Putamen (tissue), 1 donor: ENCODE measurements around the gene TNF.

Source experiments
- DNase-seq: peaks from one replicate; pipeline ENCODE4 v3.0.0-alpha.2; 2016; ENCODE audit warnings: low spot score

TNF gene

DNA sequence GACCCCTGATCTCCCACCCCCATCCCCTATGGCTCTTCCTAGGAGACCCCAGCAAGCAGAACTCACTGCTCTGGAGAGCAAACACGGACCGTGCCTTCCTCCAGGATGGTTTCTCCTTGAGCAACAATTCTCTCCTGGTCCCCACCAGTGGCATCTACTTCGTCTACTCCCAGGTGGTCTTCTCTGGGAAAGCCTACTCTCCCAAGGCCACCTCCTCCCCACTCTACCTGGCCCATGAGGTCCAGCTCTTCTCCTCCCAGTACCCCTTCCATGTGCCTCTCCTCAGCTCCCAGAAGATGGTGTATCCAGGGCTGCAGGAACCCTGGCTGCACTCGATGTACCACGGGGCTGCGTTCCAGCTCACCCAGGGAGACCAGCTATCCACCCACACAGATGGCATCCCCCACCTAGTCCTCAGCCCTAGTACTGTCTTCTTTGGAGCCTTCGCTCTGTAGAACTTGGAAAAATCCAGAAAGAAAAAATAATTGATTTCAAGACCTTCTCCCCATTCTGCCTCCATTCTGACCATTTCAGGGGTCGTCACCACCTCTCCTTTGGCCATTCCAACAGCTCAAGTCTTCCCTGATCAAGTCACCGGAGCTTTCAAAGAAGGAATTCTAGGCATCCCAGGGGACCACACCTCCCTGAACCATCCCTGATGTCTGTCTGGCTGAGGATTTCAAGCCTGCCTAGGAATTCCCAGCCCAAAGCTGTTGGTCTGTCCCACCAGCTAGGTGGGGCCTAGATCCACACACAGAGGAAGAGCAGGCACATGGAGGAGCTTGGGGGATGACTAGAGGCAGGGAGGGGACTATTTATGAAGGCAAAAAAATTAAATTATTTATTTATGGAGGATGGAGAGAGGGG, 1.9 kb upstream of the TNF start:
- DNase-seq: no peak

- no peak for DNase-seq
Observed at GRCh38 chr6:31574106-31575061, 981 bp upstream of the TNF start.

DNA sequence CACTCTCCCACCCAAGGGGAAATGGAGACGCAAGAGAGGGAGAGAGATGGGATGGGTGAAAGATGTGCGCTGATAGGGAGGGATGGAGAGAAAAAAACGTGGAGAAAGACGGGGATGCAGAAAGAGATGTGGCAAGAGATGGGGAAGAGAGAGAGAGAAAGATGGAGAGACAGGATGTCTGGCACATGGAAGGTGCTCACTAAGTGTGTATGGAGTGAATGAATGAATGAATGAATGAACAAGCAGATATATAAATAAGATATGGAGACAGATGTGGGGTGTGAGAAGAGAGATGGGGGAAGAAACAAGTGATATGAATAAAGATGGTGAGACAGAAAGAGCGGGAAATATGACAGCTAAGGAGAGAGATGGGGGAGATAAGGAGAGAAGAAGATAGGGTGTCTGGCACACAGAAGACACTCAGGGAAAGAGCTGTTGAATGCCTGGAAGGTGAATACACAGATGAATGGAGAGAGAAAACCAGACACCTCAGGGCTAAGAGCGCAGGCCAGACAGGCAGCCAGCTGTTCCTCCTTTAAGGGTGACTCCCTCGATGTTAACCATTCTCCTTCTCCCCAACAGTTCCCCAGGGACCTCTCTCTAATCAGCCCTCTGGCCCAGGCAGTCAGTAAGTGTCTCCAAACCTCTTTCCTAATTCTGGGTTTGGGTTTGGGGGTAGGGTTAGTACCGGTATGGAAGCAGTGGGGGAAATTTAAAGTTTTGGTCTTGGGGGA, 754 bp downstream of the TNF start:
- no peak for DNase-seq

- DNase-seq: no peak
Observed at GRCh38 chr6:31576897-31577578, 1.7 kb downstream of the TNF start.

GRCh38 chr6:31577579-31577966, 2.2 kb downstream of the TNF start:
- no peak for DNase-seq

DNA sequence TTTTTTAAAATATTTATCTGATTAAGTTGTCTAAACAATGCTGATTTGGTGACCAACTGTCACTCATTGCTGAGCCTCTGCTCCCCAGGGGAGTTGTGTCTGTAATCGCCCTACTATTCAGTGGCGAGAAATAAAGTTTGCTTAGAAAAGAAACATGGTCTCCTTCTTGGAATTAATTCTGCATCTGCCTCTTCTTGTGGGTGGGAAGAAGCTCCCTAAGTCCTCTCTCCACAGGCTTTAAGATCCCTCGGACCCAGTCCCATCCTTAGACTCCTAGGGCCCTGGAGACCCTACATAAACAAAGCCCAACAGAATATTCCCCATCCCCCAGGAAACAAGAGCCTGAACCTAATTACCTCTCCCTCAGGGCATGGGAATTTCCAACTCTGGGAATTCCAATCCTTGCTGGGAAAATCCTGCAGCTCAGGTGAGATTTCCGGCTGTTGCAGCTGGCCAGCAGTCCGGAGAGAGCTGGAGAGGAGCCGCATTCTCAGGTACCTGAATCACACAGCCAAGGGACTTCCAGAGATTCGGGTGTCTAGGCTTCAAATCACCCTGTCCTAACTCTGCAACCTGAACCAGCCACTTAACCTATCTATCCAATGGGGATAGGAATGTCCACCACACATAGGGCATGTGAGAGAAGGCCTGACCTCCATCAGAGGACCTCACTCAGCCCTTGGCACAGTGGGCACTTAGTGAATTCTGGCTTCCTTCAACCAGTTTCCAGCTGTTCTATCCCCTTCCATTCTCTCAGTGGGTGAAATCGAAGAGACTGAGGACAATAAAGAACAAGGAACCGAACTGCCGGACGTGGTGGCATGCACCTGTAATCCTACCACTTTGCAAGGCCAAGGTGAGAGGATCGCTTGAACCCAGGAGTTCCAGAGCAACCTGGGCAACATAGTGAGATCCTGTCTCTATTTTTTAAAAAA, 3.1 kb downstream of the TNF start:
- DNase-seq: no peak

DNA sequence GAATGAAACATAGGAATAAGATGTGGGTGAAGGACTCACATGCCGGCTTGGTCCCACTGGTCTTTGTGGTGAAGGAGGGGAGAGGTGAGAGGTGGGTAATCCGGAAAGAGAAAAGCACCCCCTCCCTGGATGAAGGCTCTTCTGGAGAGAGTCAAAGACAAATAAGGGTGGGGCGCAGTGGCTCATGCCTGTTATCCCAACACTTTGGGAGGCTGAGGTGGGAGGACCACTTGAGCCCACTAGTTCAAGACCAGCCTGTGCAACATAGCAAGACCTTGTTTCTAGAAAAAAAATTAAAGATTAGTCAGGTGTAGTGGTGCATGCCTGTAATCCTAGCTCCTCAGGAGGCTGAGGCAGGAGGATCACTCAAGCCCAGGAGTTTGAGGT, 3.7 kb downstream of the TNF start:
- DNase-seq: no peak

DNA sequence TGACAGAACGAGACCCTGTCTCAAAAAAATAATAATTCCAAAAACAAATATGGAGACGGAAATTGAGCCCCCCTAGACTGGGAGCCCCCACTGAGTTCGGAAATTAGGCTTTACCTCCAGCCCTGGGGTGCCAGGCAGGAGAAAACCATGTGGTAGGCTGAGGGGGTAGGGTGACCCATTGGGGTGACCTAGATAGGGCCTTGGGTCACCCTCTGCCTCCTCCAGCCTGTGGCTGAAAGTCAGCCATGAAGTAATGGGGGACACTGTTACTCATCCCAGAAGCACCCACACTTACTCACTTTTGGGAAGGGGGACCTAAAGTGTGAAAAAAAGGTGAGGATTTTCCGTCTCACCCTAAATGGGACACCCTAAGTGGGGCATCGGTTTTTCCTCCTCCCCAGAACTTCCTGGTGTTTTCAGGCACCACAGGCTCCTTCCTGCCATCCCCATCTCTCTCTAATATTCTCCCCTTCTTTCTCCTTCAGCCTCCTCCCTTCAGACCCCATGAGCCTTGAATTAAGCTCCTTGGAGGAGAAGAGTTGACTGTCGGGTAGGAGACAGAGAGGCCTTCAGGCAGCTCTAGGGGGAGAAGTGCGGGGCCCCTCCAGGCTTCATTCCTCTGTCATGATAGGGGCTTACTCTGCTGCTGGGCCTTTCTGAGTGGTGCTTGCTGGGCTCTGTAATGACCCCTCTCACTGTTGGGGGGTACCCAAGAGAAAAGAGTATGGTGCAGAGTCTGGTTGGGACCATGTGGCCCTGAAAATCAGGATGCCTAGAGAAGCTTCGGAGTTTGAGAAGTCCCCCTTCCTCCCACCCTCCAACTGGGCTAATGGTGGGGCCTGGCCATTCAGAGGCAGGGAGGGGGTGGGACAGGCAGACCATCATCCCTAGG, 4.4 kb downstream of the TNF start:
- DNase-seq: no peak

GRCh38 chr6:31580438-31580740, 5.0 kb downstream of the TNF start:
- no peak for DNase-seq

DNA sequence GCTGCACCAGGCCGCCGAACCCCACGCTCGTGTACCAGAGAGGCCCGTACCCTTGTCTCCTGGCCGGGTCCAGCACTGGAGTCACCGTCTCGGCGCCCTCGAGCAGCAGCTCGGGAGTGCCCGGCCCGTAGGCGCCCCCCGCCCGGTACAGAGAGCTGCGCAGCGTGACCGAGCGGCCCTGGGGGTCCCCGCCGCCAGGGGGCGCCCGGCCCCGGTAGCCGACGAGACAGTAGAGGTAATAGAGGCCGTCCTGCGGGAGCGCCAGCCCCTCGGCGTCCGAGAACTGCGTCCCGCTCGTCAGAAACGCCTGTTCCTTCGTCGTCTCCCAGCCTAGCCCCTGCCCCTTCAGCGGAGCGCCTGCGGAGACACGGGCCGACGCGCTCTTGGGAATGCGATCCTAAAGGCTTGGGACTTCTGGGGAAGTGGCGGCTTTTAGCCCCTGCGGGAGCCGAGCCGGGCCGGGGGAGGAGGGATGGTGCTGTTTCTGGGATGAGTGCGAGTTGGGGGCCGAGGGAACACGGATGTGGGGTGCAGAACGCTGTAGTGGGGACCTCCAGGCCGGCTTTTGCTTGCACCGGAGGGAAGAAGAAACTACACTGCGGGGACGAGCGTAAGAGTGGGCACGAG, 5.6 kb downstream of the TNF start:
- DNase-seq: peak; percentile 69

GRCh38 chr6:31581434-31582229, 6.3 kb downstream of the TNF start:
- no peak for DNase-seq

DNA sequence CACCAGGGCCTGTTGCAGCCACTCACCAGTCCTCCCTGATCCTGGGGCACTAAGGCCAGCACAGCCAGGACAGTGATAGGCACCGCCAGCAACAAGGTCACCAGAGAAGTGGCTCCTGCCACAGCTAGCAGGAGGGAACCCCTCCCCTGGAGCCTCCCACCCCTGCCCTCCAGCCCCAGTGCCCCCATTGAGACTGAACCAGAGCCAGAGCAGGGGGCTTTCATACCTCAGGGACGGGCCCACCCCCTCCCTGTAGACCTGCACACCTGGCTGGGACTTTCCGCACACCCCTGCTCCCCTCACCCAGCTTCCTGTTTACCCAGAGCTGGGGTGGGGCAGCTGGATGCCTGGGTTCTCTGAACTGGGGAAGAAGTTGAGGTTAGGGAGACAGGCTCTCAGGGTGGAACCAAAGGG, 6.9 kb downstream of the TNF start, which contains the start of gene LTB:
LTB (minus strand) TSS at position 195 of the 414 bp plus-strand sequence; CDS start at position 188, 7 bp downstream.
- DNase-seq: no peak

- no peak for DNase-seq
Observed at GRCh38 chr6:31585491-31585890, 10.1 kb downstream of the TNF start.

DNA sequence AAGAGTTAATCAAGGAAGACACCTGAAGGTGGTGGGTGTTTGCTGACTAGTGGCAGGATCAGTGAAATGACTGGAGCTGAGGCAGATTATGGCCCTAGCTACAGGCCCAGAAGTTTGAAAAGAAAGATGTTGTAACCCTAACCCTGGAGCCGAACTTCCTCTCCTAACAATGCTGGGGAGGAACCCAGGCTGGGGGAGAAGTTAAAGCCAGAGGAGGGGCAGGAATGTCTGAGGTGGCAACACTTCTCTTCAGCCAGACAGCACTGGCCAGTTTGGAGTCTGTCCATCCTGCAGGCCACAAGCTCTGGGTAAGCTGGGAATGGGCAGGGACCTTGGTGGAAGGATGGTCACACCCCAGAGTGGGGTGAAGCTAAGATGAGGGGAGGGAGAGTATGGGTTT, 10.6 kb downstream of the TNF start, which contains the start of gene LST1:
LST1 (plus strand) TSS at position 270 of the 400 bp plus-strand sequence. CDS start 1,023 bp downstream, outside the sequence.
- no peak for DNase-seq

DNA sequence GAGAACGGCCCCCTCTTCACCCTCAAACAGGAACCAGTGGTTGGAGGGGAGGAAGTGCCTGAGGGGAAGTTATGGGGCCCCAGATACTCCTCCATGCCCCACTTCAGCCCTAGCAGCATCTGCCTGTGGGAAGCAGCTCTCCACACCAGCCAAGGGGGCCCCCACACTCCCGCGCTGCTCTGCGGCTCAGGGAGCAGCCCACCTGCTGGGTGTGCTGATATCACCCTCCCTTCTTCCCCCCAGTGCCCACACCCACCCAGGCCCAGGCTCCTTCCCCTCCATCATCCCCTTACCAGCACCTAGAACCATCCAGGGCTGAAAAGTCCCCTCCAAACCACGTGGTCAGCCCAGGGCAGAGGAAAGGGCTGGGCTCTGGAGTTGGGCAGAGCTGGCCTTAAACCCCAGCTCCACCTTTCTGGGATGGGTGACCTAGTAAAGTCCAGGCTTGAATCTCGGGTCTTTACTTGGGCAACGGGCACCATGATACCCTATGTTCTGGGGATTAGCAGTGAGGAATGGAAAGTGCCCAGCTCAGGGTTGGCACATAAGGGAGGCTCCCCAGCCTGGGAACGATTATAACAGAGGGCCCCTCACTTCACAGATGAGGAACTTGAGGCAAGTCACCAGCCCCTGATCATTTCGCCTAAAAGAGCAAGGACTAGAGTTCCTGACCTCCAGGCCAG, 11.4 kb downstream of the TNF start:
- DNase-seq: no peak

DNA sequence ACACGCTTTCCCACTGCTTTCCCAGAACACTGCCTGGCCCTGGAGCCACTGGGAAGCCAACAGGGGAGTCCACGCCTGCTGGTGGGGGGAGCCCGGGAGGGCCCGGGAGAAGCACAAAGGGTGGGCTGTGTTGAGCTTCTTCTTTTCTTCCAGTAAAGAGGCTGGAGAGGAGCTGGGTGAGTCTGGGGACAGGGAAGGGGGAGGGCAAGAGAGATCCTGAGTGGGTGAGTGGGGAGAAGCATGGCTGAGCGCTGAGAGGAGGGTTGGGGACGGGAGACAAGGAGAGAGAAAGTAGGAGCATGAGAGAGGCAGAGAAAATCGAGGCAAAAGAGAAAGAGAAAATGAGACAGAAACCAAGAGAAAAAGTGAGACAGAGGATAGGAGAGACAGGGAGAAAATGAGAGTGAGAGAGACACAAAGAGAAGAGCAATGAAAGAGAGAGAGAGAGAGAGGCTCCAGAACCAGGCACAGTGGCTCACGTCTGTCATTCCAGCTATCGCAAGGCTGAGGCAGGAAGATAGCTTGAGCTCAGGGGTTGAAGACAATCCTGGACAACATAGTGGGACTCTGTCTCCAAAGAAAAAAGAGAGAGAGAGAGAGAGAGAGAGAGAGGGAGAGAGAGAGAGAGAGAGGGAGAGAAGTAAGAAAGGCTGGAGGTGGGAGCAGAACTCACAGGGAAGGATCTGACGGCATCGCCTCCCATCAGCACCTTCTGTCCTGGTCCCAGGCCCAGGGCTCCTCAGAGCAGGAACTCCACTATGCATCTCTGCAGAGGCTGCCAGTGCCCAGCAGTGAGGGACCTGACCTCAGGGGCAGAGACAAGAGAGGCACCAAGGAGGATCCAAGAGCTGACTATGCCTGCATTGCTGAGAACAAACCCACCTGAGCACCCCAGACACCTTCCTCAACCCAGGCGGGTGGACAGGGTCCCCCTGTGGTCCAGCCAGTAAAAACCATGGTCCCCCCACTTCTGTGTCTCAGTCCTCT, 12.7 kb downstream of the TNF start:
- DNase-seq: no peak
